Measurements from ENCODE around the gene EYA2.
"Not testable (repeated sequence)": the region's sequence is repeated elsewhere in the genome, so short reads cannot be mapped to it uniquely, and the experiment has no call there.

The EYA2 gene

GRCh38 chr20:46897328-46897880 is 2.8 kb downstream of the EYA2 start:
- no peak for DNase-seq

DNA sequence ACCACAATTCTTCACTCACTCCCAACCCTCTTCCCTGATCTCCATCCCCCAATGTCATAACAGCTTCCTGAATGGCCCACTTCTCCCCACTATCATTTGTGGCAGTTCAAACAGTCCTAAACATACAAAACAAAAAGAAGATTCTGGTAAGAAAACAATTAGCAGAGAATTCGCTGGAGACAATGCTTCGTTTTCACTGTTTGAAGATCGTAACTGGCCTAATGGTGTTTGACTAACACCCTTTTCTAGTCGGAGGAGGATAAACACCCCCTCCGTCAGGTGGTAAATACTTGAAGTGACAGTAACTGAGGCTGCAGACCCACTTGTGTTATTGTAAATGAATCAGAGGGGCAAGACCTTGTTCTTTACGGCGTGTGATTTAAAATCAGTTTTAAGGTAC is 3.8 kb downstream of the EYA2 start:
- no peak for DNase-seq

DNA sequence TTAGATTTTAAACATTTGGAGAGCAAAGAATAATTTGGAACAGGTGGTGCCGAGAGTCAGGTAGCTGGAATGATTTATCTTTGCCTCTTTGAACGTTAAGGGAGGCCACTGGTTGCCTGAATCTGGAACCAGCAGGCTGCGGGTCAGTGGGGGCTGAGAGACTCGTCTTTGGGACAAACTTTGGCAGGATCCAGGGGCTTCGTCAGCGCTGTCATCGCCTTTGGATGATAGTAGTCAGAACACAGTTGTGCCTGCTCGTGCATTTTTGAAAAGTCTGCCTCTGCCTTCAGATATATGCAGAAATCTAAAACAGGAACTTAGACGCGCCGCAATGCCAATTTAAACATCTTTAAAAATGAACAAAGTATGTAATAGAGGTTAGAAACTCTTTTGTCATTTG is 5.0 kb downstream of the EYA2 start:
- DNase-seq: no peak

DNA sequence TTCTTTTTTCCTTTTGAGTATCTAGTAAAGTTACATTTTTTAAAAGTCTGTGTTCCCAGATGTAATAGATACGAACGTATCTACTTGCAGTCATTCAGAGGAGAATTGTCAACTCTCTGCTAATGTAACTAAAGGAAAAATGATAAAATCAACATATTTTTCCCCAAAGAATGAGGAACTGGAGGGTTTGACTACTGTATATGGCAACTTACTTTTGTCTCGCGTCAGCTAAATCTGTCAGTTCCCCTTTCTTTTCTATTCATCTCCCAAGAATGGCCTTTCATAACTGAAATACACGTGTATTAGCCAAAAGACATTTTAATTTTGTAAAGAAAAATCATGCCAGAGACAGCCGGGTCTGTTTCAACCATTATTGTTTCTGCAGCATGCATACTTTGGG is 5.4 kb downstream of the EYA2 start:
- DNase-seq: no peak

DNA sequence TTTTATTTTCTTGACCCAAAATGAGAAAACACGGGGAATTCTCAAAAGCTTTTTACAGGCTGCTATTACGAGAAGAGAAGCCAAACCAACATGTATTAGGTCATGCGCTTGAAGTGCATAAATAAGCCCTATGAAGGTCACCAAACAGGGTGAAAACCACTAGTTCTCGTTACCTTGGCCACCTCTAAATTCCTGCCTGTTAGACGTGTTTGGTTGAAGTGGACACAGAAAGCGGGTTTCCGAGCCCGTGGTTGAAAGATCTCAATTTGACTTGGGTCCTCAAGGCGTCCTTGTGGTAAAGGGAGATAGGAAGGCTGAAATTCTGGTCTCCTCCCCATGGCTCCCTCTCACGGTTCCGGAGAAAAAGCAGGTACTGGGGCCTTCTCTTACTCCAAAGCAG is 6.2 kb downstream of the EYA2 start:
- DNase-seq: no peak

DNA sequence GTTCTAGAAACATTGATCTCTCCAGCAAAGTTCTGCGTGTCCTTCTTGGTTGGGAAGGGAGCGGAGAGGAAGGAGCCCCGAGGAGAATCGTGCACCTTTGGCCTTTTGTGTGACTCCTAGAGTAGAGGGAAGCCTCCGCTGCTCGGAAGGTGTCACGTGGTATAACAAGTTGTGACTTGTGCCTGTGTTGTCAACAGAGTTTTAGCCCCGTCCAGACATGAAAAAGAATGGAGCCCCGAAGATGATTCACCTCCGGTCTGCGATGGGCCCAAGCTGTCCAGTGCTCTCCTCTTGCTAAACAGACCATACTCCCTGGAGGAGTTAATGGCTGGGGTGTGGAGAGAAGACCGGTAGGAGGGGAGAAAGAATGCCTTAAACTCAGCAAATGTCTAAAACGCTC is 7.0 kb downstream of the EYA2 start:
- no peak for DNase-seq

GRCh38 chr20:46903256-46903655 is 8.6 kb downstream of the EYA2 start:
- DNase-seq: no peak

DNA sequence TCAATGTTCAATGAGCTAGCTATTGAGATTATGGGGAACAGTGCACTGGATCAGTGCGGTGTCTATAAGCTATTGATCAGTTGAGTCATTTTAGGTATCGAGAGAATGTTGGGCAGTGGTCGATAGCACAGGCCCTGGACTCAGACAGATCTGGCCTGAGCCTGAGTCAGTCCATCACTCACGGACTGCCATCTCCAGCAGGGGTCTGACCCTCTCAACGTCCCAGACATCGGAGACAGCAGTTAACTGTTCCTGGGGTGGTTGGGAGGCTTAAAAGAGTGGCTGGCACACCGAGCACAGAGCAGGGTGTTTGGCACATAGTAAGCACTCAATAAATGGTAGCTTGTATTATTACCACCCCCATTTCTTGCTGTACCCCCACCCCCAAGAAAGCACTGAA is 9.3 kb downstream of the EYA2 start:
- DNase-seq: no peak

DNA sequence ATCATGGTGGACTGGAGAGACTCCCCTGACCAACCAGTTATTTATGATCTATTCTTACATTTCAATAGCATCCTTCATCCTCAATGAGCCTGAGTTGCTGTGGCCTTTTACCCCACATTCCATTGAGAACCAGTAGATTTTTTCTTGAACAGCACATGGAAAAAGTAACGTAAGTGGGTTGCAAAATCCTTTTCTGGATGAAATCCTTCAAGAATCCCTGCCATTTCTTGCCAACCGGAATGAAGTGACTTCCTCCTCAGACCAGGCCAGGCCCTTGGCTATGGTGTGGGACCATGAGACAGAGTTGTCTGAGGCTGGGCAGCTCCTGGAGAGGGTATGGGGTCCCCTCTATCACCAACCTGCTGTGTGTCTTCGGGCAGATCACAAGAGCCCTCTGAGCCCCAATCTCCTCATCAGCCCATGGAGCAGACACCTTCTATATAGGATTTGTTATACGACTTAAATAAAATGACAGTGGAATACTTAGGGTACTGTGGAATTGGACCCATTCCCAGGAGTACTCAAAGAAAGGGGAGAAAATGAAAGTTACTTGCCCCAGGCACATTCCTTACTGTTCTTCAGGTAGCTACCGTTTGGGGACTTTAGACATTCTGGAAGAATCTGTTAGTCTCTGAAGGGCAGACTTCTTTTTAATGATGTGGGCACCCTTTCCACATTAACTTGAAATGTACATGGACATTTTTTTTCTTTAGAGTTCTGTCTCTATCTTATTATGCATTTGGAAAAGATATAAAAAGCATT is 10.9 kb downstream of the EYA2 start:
- no peak for DNase-seq

DNA sequence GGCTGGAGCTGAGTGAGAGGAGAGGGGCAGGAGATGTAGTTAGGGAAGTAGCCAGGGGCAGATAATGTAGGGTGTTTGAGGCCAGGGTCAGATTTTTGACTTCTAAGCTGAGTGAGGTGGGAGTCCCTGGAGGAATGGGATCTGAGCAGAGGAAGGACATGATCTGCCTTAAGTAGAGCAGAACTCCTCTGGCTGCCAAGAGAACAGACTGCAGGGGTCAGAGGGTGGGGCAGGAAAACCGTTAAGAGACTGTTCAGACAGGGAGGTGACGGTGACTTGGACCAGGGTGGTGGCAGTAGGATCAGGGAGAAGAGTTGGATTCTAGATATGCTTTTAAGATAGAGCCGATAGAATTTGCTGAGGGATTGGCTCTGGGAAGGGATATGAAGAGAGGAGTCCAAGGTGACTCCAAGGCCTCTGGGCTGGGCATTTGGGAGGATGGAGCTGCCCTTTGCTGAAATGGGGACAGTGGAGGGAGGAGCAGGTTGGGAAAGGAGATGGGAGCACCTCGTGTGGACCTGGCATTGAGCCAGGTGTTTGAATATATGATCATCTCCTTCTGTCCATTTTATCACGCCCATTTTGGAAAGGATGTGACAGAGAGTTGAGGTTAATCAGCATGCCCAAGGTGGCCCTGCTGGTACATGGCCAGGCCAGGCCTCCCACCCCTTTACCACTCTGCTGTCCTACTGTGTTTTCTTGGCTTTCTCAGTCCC is 18.8 kb downstream of the EYA2 start:
- DNase-seq: no peak

GRCh38 chr20:46914789-46915379 is 20.2 kb downstream of the EYA2 start:
- no peak for DNase-seq

DNA sequence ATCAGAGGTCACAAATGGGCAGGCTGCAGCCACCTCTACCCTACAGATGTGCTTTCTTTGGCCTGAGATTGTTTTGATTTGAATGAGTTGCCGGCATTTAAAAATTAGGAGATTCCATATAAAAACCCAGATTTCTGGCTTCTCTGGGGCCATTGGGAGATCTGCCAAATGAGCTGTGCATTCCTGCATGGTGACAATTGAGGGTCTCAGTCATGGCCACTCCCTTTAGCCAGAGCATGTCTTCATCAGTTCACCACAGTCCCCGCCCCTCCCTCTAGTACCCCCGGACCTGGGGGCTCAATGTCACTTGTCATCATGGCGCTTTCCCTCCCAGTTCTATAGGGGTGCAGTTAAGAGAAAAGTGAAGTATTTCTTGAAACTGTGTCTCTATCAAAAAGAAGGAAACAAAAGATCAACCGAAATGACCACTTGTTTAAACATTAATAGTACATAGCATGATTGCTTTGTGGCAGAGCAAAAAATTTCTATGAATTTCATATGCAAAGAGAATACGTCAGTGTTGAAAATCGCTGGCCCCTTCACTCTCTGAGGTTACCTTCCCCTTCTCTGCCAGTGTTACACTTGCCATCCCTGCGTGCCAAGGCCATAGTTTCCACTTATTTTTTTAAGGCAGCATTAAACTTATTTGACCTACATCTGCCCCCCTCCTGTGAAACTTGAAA is 21.1 kb downstream of the EYA2 start:
- no peak for DNase-seq

GRCh38 chr20:46916258-46916603 is 21.6 kb downstream of the EYA2 start:
- DNase-seq: no peak

DNA sequence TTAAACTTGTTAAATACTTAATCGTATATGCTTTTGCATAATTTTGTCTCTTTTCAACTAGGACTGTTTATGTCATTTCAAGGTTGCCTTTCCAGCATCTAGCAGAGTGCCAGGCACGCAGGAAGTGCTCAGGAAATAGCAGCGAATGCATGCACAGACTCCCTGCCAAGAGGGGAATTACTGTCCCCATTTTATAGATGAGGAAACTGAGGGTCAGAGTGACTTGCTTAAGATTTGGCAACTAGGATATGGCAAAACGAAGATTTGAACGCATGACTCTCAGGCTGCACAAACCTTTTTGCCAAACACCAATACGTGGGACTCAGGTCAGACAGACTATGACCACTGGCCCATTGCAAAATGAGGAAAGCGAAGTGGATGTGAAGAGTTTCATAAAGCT is 22.5 kb downstream of the EYA2 start:
- no peak for DNase-seq

- DNase-seq: no peak
These were observed 25.5 kb downstream of the EYA2 start for GRCh38 chr20:46920114-46920513.

- DNase-seq: not testable (repeated sequence)
These were observed 28.2 kb downstream of the EYA2 start for GRCh38 chr20:46922841-46923240.

DNA sequence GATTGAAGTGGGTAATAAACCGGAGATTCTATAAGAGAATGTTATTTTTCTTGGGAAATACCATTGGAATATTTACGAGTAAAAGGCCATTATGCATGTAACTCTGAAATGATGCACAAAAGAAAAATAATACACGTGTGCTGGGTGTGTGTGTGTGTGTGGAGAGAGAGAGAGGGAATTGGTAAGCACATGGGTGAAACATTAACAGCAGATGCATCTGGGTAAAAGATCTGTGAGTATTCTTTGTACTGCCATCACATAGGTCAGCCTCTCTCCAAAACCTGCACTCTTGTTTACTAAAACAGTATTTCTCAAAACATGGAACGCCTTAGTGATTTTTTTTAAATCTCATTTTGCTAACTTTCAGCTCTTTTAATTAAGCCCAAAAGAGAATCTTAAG is 28.9 kb downstream of the EYA2 start:
- DNase-seq: no peak

DNA sequence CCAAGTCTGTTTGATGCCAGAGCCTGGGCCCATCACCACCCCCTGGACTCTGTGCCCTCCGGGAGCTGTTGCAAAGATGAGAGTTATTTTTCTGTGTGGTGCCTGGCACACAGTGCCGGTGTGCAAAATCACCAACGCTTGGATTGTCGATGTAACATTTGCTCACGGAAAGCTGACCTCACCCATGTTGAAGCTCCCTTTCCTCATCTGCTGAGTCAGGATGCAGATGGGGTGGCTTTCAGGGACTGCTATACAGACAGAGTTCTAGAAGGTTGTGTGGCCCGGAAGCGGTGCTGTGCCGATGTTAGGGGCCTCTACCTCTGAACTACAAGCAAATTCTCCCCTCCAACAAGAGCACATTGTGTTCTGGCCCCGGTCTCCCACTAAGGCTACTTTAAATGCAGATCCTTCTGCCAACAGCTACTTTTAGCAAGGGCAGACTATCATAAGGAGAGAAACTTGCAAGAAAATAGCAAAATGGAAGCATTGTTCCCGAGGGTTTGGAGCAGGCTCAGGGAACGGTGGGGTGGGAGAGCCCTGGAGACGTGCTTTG is 34.0 kb downstream of the EYA2 start:
- no peak for DNase-seq

DNA sequence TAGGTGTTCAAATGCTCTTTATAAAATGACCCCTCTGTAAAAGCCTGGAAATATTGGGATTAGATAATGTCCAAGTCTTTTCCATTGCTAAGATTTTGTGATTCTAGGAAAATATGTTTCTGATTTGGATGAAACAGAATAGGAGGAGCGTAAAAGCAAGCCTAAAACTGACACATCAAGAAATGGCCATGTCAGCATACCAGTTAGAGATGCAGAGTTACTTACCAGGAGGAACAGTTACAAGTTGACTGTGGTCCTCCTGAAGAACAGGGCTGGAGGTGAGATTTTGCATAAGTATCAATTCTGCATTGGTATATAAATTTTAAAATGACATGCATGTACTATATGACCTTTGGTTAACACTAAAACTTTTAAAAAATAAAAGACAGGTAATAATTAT is 35.3 kb downstream of the EYA2 start:
- no peak for DNase-seq

DNA sequence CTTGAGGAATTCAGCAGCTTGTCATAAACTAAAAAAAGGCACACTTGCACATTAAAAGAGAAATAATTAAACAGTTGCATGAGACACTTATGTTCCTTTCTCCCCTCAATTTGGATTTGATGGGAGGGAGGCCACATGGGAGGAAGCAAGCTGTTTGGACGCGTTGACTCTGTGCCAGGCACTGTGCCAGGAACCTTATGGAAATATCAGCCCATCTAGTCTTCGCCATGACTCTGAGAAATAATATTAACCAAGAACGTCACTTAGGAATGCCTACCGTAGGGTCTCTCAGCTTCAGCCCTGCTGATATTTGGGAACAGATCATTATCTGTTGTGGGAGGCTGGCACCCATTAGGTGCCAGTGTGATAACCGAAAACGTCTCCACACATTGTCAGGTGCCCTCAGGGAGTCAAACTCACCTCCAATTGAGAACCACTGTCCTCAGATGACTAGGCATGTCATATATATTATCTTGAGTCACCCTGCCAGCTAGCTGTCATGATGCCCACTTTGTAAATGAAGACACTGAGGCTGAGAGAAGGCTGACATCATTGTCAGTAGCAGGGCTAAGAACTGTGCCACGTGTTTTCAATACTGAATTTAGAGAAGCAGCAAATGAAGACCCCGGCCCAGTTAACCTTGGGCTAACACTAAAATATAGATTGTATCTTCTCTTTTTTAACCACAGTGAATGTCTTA is 36.1 kb downstream of the EYA2 start:
- DNase-seq: no peak

DNA sequence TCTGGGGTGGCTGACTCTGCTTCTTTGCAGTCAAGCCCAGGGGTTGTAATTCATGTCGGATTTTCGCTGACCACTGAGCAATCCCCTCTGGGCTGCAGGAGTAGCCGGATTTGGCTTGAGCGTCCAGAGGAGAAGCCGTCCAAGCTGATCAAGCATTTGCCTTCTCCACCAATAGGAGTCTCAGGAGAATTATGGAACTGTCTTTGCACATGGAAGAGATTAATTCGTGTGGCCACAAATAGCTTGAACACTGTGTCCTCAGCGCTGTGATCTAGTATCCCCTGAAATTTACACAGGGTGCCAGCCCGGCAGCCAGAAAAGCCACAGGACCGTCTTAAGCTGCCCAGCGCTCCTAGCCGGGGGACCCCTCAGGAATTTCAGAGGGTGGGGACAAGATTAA is 37.1 kb downstream of the EYA2 start:
- no peak for DNase-seq

DNA sequence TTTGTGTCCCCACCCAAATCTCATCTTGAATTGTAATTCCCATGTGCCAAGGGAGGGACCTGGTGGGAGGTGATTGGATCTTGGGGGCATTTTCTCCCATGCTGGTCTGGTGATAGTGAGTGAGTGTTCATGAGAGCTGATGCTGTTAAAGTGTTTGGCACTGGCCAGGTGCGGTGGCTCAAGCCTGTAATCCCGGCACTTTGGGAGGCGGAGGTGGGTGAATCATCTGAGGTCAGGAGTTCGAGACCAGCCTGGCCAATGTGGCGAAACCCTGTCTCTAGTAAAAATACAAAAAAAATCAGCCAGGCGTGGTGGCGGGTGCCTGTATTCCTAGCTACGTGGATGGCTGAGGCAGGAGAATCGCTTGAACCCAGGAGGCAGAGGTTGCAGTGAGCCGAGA is 37.8 kb downstream of the EYA2 start:
- DNase-seq: not testable (repeated sequence)

DNA sequence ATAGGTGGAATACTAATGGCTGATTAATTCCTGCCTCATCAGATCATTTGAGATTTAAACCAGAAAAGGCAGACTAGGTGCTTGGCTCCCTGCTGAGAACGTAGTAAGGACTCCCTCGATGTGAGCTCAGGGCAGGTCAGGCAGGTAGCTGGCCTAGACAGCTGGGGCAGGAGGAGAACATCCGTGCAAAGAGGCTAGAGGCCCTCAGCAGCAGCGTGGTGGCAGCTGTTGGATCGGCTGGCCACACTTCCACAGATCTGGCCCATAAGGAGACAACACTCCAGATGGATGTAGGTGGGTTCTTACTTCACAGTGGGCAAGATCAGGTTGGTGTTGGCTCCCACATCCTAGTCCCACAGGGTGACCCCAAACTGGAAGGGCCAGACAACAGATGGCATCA is 38.5 kb downstream of the EYA2 start:
- DNase-seq: no peak
